ENCODE measurements around the gene IL22. TPM values are rescaled to one million over a fixed set of nuclear protein-coding genes. Genes with fewer than 3 reads are reported as not detected.

IL22 gene
- total RNA-seq, 2 donors from 2014 or later, result not detected

- no peak for DNase-seq
- ATAC-seq, result no peak
- intact Hi-C loops (cut with DNase I, micrococcal nuclease), result no loop called here
Observed at GRCh38 chr12:68199127-68199526, 54.3 kb downstream of the IL22 start.

- ATAC-seq (no peak), DNase-seq (no peak)
- intact Hi-C loops (cut with DNase I, micrococcal nuclease), result no loop called here
Observed at GRCh38 chr12:68198507-68199086, 54.8 kb downstream of the IL22 start.

Other genes starting within 250 kb of the IL22 start
- gene IFNG, start 93.9 kb downstream of the IL22 start, total RNA-seq, result not detected
- not detected for gene IL26, start 27.8 kb downstream of the IL22 start, total RNA-seq
- gene MDM1, start 78.8 kb upstream of the IL22 start, total RNA-seq, result 10 to 100 TPM in 1 of 2 donors, 1 to 10 TPM in 1; 6.6 to 11.6 TPM